Heart left ventricle (tissue), 16 donors: ENCODE data around the gene FXYD3. TPM values are rescaled to one million over a fixed set of nuclear protein-coding genes. Genes with fewer than 3 reads are reported as not detected.

ENCODE experiments used
- ATAC-seq, 4 donors: fragments of 200-7000 bp; cut with Tn5 transposase; one replicate each; pipeline ENCODE4 v1.9.1; 2020 to 2022; ENCODE audit warnings: moderate library complexity in 4 of 4, mild to moderate bottlenecking in 3 of 4, moderate number of reproducible peaks in 1 of 4
- DNase-seq, 5 donors: peaks; one replicate each; pipeline ENCODE4 v3.0.0-alpha.2; 2020
- H3K27ac ChIP-seq, 12 donors: fragments of 200-600 bp; sonication (generic) in 4 of 12; one replicate each; pipeline versions ENCODE4 v1.5.0 to v1.8.0; 2016 to 2022; ENCODE audit warnings: mild to moderate bottlenecking in 2 of 12
- H3K27me3 ChIP-seq, 9 donors: fragments of 200-600 bp; sonication (generic) in 2 of 9; one replicate each; pipeline versions ENCODE4 v1.5.1 to v1.8.0; 2016 to 2022; ENCODE audit warnings: mild to moderate bottlenecking in 3 of 9
- H3K36me3 ChIP-seq, 9 donors: fragments of 200-600 bp; sonication (generic) in 2 of 9; one replicate each; pipeline versions ENCODE4 v1.5.0 to v1.8.0; 2018 to 2022; ENCODE audit warnings: mild to moderate bottlenecking in 2 of 9
- H3K4me1 ChIP-seq, 12 donors: fragments of 200-600 bp; sonication (generic) in 4 of 12; one replicate each; pipeline versions ENCODE4 v1.5.0 to v1.8.0; 2016 to 2022; ENCODE audit warnings: mild to moderate bottlenecking in 3 of 12
- H3K4me3 ChIP-seq, 12 donors: fragments of 200-600 bp; sonication (generic) in 4 of 12; one replicate each; pipeline versions ENCODE4 v1.5.0 to v1.8.0; 2017 to 2022; ENCODE audit warnings: mild to moderate bottlenecking in 9 of 12, moderate library complexity in 4 of 12
- H3K9me3 ChIP-seq, 12 donors: fragments of 200-600 bp; sonication (generic) in 4 of 12; one replicate each; pipeline versions ENCODE4 v1.5.0 to v1.8.0; 2016 to 2022; ENCODE audit warnings: mild to moderate bottlenecking in 1 of 12
- POLR2A ChIP-seq, 2 donors: fragments of 450-650 bp; IDR thresholded peaks; one replicate each; pipeline ENCODE4 v1.6.1; 2017; ENCODE audit warnings: antibody characterized with exemption in 2 of 2, mild to moderate bottlenecking in 2 of 2, moderate library complexity in 2 of 2
- WGBS, 4 donors: extraction: QIAGEN DNeasy Blood & Tissue Kit in 2 of 4; methylation state at CpG; one replicate each; pipeline versions ENCODE4 v1.1.5 to v1.1.7; 2013 to 2018; 5-methylcytosine and 5-hydroxymethylcytosine counted together
- intact Hi-C, 10 donors: fragments of 100-400 bp; cut with DNase I; formaldehyde crosslinking; loops; one replicate each; pipeline versions ENCODE4 v1.11.1 to v1.14.2; 2022
- long read RNA-seq, 3 donors: library from polyadenylated mRNA; unstranded; transcript quantifications; one replicate each; pipeline ENCODE4 v2.0.0, GENCODE V29; 2020 to 2021
- polyA plus RNA-seq, 2 donors: library from polyadenylated mRNA; stranded (reverse); fragments of 200-250 nt; gene quantifications; one replicate each; pipeline ENCODE4 v1.2.3, GENCODE V29; 2013
- total RNA-seq, 9 donors: library from RNA; depleted of rRNA in 2 of 9; stranded (reverse); fragments of >200 nt in 2 of 9; fragmentation: NEBNext Ultra II Directional in 3 of 9; extraction: Animal tissue kit (Norgen Biotek cat#: 25700) in 3 of 9; gene quantifications; one replicate each; pipeline versions ENCODE4 v1.1.0 to v1.2.4, GENCODE V29; 2016 to 2023
- TF ChIP-seq, protein P1 (sequence below), 12 donors: fragments of 200-600 bp; sonication (generic) in 4 of 12; IDR thresholded peaks; one replicate each; pipeline versions ENCODE4 v1.5.0 to v1.8.0; 2018 to 2022; ENCODE audit warnings: antibody characterized with exemption in 12 of 12, mild to moderate bottlenecking in 5 of 12
- donor health status: ischemic (EF 13 %, LVEDD 7.1; RV severe dilation, severe dysfunction).
- donor health status: healthy with polysubstance abuse.
- donor health status: DM: no; HTN: yes; CAD: no.
- donor health status: DM: no; HTN: no; CAD: no.
- donor health status: ischemic (EF 25% LVEDD 6.9; RV normal size, moderate dysfunction).
- donor health status: ischemic (EF 25% LVEDD 5.7; RV mildly dilated, moderate dysfunction).
- donor health status: healthy.
- donor health status: DM: yes; HTN: yes; CAD: no.
- donor health status: ischemic (EF 35%, LVEDD 5.7; RV mildly dilated, moderate dysfunction).
- donor health status: nonischemic (EF 11% LVEDD 7.7; RV severe dilation, severe dysfunction).
- donor health status: DM: yes; HTN: yes; CAD: no.
- donor health status: PGD.
- donor health status: ischemic (EF 29% LVEDD 5.4; RV normal size, mild dysfunction).
- donor health status: nonischemic (EF 23%, LVEDD 6.1; RV moderate dilation, normal function).

The FXYD3 gene, protein sequence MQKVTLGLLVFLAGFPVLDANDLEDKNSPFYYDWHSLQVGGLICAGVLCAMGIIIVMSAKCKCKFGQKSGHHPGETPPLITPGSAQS
- total RNA-seq (1 to 10 TPM in 2 of 9 donors, under 1 TPM in 4, not detected in 3; 0.37 to 2.5 (median 0.80) TPM), polyA plus RNA-seq (1 to 10 TPM in 1 of 2 donors, under 1 TPM in 1; 0.98 to 1.1 TPM)
- long read RNA-seq, donor 1, result 0 reads
- long read RNA-seq, donor 2, result 0 reads
- long read RNA-seq, donor 3, result 0 reads

DNA sequence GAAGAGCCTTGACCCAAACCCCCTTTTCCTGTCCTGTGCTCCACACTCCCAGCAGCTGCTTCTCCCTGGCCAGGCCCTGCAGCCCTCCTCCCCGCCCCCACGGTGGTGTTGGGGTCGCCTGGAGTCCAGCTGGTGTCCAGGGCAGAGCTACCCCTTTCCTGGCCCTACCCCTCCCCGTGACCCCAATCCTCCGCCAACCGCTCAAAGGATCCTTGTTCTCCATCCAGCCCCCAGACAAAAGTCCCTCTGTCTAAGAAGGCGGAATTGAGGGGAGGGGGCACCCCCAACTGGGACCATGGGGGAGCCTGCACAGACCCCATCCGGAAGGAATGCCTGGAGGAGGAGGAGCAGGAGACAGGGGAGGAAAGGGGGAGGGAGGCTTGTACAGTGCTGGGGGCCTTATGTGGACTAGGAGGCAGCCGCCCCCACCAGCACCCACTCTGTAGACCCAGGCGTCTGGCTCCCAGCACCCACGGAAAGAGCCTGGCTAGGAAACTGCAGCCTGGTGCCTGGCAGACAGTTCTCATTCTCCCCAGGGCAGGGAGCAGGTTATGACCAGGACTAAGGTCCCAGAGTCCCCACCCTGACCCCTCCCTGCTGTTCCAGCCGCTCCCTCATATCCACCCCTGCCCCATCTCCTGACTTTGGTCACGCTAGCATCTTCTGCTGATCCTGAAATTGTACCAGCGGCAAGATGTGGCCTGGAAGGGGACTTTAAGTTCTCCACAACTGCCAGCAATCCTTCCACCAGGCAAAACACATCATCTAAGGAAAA is at the start of gene FXYD3:
Gene FXYD3 (plus strand): TSS at position 647 of the 775 bp plus-strand sequence. CDS start 3,554 bp downstream, outside the sequence.
- H3K4me1 ChIP-seq, result peaks cover 0 to 28% (median 8%) of the 10 kb centered on the region in 12 donors
- H3K27me3 ChIP-seq, result no peaks in the 10 kb centered on the region
- no peaks in the 10 kb centered on the region for H3K9me3 ChIP-seq
- DNase-seq (no peak), ATAC-seq (peak in 2 of 4 donors; percentile 4 to 20)
- H3K27ac ChIP-seq, result peak within 1 kb of the TSS in 3 of 12 donors; percentile 19 to 39 (median 26)
- intact Hi-C loops, result loop anchor here in 3 of 10 donors (2.0 kb wide), 2 partner anchors 19 to 21 kb away; partner anchors contain the start of gene LGI4 (in 2 of the 3)
- H3K4me3 ChIP-seq, result peak within 1 kb of the TSS in 11 of 12 donors; percentile 9 to 52 (median 40)
- WGBS, 4 donors, result 57 to 77% (median 66%) methylated on average over 11 to 14 of the region's 14 CpGs
- no peaks in the 10 kb centered on the region for H3K36me3 ChIP-seq
- TF ChIP-seq, protein P1, sequence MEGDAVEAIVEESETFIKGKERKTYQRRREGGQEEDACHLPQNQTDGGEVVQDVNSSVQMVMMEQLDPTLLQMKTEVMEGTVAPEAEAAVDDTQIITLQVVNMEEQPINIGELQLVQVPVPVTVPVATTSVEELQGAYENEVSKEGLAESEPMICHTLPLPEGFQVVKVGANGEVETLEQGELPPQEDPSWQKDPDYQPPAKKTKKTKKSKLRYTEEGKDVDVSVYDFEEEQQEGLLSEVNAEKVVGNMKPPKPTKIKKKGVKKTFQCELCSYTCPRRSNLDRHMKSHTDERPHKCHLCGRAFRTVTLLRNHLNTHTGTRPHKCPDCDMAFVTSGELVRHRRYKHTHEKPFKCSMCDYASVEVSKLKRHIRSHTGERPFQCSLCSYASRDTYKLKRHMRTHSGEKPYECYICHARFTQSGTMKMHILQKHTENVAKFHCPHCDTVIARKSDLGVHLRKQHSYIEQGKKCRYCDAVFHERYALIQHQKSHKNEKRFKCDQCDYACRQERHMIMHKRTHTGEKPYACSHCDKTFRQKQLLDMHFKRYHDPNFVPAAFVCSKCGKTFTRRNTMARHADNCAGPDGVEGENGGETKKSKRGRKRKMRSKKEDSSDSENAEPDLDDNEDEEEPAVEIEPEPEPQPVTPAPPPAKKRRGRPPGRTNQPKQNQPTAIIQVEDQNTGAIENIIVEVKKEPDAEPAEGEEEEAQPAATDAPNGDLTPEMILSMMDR (IDR thresholded peaks at IDR 0.05), result no peak
- no peak for TF ChIP-seq POLR2A (IDR thresholded peaks at IDR 0.05)

DNA sequence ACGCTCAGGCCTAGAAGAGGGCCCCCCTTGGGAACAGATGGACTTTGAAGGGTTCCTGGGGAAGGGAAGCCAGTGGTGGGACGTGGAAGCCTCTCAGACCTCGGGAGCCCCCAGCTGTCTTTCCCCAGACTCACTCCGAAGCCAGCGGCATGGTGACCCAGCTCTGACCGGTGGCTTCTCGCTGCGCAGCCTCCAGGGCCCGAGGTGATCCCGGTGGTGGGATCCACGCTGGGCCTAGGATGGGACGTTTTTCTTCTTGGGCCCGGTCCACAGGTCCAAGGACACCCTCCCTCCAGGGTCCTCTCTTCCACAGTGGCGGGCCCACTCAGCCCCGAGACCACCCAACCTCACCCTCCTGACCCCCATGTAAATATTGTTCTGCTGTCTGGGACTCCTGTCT is 49.5 kb upstream of the FXYD3 start:
- peaks cover 0 to 16% (median 6%) of the 10 kb centered on the region in 12 donors for H3K9me3 ChIP-seq
- no peak overlapping the region for H3K4me3 ChIP-seq
- H3K27me3 ChIP-seq, result no peaks in the 10 kb centered on the region
- intact Hi-C loops, result loop anchor here in 8 of 10 donors (5.0 to 10.0 kb wide), 3 partner anchors 66 to 71 kb away; partner anchors contain the start of genes FXYD1 (in 6 of the 8) and LGI4 (in 6 of the 8)
- peaks cover 0 to 5% (median 0%) of the 10 kb centered on the region in 12 donors for H3K4me1 ChIP-seq
- DNase-seq (peak in 1 of 5 donors; percentile 51), ATAC-seq (no peak)
- H3K27ac ChIP-seq, result no peak overlapping the region
- no peaks in the 10 kb centered on the region for H3K36me3 ChIP-seq
- WGBS, 4 donors, result 90 to 94% (median 92%) methylated on average over 15 of the region's 15 CpGs
- TF ChIP-seq, protein P1 (IDR thresholded peaks at IDR 0.05), result no peak
- TF ChIP-seq POLR2A (IDR thresholded peaks at IDR 0.05), result no peak

- Histone ChIP-seq H3K36me3 (no peaks in the 10 kb centered on the region), H3K4me3 (no peak overlapping the region), H3K27ac (no peak overlapping the region), H3K4me1 (peaks cover 0 to 5% (median 0%) of the 10 kb centered on the region in 12 donors), H3K27me3 (no peaks in the 10 kb centered on the region), H3K9me3 (peaks cover 0 to 16% (median 6%) of the 10 kb centered on the region in 12 donors)
- ATAC-seq, result peak; percentile 77 to 91 (median 86)
- TF ChIP-seq, protein P1 (IDR thresholded peaks at IDR 0.05), result peak; percentile 75 to 92 (median 84)
- TF ChIP-seq POLR2A (IDR thresholded peaks at IDR 0.05), result no peak
- WGBS, 4 donors, result 16 to 25% (median 21%) methylated on average over 14 of the region's 14 CpGs
- DNase-seq, result peak; percentile 75 to 91 (median 83)
- intact Hi-C loops, result loop anchor here in 9 of 10 donors (1.0 to 10.0 kb wide), 5 partner anchors 23 to 70 kb away; partner anchors contain the start of genes LGI4 (in 7 of the 9) and FXYD1 (in 6 of the 9)
Observed at GRCh38 chr19:35066691-35067563, 48.7 kb upstream of the FXYD3 start.
